HS-27A (cell line): Measurements from ENCODE around the gene NDUFS6.
"Not testable (repeated sequence)": the region's sequence is repeated elsewhere in the genome, so short reads cannot be mapped to it uniquely, and the experiment has no call there.

Experiments
- DNase-seq: peaks from one replicate; pipeline ENCODE4 v3.0.0-alpha.2; 2012; ENCODE audit warnings: low read depth, missing footprints

NDUFS6 gene

DNA sequence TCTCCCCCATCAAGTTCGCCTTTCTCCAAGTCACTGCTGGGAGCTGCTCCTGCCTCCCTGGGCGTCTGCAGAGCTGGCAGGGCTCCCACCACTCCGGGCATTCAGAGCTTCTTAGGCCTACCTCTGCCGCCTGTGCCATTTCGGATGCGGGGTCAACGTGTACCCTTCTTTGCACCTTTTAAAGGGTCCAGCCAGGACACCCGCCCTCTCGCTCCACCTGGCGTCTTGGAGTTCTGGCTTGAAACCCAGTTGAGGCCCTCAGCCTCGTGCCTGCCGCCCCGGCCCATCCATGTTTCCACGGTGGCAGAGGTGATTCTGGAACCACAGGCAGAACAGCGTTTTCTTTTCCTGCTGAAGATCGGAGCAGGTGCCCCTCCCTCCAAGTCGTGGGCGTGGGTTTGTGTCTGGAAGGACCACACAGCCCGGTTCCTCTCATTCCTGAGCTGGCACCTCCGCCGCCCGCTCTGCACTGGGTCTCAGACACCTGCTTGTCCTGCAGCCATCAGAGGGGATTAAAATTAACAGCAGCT lies 32.9 kb downstream of the NDUFS6 start:
- no peak for DNase-seq

DNA sequence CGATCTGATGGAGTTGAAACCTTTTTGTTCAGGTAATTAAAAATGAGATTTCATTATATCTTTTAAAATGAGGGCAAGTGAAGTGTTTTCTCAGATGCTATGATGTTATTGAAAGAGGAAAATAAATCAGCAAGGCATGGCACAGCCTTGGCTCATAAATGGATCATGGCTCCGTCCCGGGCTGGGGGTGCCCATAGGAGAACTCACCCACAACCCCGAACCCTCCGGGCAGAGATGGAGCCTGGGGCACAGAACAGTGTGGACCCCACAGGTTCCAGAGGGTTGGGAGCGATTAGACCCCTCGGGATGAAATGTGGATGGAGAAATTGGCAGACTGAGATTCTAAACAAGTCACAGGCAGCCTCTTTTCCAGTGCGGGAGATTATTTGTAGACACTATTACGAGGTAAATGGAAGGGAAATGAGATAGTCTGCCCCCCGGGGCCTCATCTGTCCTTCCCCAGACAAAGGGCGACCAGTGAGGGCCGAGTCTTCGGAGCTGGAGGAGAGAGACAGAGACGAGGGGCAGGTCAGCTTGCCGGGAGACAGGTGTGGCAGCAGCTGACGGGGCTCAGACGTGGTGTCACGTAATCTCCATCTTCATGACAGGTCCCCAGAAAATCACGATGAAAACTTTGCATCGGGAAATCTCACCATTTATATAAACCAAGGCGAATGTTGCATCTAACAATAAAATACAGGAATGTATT lies 33.7 kb downstream of the NDUFS6 start:
- DNase-seq, result no peak

DNA sequence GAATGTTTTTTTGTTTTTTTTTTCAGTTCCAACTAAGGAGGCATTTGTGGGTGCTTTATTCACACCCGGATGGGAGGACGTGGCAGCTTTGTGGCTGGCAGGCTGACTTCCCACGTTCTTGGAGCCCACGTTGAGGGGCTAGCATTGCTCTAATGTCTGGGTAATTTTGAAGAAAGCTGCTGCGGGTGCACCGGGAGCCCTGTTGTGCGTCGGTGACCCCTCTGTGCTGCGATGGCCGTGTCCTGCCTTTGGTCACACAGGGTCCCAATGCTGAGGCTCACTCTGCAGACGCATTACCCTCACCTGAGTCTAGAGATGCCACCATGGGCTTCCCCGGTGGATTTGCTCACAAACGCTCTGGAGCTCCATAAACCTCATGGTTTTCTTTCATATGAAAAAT lies 34.2 kb downstream of the NDUFS6 start:
- DNase-seq, result no peak

DNA sequence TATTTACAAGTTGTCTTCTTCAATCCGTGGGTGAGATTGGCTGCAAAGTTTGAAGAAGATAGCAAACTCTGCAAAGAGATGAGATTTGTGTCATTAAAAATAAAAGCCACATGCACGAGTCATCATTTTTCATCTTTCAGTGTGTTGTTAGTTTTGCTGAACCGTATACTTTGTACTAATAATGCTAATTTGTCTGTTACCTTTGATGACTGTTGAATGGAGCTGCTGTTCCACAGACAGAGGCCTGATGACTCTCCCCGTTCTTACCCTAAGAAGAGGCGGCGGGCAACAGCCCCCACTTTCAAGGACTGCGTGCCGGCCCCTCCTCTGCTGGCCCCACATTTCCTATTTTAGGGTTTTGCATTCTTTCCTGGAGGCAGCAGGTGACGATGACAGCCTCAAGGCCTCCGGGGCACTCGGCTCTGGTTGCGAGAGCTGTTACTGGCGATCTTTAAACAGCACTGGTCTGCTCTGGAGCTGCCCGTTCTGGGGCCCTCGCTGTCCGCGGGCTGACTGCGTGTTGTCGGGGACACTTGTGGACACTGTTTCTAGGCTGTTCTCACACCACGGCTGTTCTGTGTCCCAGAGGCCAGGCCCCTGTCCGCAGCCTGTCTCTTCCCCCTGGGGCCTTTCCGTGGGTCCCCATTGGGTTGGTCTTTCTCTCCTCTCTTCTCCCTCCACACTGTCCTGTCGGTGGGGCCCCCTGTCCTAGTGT lies 35.1 kb downstream of the NDUFS6 start:
- no peak for DNase-seq

DNA sequence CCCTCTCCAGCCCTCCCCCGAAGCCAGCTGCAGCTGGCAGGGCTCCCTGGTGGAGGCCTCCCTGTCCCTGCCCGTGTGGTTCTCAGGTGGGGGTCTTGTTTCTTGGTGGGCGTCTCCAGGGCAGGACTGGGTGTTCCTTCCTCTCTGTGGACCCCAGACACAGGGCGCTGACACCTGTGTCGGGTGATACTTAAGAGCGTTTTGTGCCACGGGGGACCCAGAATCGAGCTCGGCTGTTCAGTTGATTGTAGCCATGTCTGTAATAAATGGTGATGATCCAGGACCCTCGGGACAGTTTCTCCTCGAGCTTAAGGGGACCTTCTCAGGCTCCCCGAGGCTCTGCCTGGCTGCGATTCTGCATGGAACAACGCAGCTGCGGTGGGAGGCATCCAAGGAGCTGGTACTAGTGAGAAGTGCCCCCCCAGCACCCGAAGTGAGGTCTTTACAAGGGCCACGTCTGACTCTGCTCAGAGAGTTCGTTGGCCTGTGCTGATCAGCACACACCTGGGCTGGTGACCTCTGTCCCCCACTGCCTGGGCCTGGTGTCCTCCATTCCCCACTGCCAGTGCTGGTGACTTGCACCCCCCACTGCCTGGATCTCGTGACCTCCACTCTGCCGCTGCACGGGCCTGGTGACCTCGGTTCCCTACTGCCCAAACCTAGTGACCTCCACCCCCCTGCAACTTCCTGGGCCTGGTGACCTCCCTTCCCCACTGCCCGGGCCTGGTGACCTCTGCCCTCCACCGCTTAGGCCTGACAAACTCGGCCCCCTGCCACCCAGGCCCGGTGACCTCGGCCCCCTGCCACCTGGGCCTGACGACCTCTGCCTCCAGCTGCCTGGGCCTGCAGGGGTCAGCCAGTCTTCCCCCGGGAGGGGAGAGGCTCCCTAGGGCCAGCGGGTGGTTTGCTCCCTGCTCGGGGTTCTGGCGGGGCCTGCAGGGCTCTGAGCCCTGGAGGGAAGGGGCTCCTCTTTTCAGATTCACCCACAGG lies 36.0 kb downstream of the NDUFS6 start:
- no peak for DNase-seq

DNA sequence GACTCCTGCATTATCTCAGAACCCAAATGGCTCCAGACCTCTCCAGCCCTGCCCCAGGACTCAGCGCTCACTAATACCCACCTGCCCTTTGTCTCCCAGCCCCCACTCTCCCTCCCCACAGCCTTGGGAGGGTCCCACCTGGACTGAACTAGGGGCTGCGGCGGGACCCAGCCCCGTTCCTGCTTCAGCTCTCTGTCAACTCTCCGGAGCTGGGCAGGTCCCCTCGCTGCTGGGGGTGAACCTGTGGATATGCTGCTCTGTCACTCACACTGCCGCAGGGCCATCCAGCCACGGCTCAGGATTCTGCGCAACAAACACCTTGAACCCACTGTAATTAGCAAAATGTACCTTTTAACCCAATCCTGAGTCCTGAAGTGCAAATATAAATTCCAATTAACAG lies 36.8 kb downstream of the NDUFS6 start:
- DNase-seq, result no peak

DNA sequence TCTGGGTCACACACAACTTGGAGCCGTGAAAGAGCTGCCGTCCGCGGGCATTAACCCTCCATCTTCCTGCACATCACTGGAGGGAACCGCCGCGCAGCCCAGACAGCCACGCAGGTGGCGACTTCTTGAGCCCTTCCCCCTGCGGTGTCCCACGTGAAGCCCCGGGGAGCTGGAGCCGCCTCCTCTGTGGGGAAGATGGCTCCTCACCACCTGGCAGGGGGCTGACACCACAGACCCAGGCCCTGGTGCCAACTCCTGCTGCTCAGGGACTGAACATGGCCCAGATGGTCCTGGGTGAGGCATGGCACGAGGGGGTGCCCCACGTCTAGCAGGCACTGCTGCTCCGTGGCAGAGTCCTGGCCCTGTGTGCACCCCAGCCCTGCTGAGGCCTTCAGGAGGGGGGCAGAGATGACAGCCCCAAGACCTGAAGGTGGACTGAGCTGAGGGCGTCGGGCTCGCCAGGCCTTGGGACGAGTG lies 38.9 kb downstream of the NDUFS6 start:
- DNase-seq, result no peak

DNA sequence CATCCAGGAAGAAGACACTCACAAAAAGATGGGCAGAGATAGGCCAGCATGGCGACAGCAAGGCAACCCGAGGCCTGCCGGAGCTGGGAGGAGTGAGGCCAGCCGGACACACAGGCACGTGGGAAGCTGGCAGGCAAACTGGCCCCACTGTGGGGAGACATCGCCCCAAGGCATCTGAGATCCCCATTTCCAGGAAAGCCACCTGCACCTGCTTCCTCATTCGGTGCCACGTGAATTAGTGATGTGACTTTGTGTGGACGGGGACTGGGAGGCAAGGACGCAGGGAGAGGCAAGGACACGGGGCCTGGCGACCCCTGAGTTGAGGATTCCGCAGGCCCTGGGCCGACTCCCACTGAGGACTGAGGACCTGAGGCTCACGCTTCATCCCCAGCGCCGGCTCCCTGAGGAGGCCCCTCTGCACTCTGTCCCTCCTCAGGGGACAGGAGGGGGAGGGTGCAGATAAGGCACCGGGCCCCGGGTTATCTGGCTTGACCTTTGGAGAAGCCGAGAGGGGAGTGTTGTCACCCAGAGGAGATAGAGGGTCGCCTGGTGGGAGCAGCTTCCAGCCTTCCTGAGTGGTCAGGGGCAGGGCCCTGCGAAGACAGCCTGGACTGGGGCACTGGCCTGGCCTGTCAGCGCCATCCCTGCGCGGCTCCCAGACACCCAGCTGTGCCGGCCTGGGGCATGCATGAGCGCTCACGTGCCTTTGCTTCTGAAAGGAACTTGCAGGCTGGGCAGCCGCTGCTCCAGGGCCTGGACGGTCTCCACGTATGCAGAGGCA lies 39.7 kb downstream of the NDUFS6 start:
- DNase-seq, result no peak

DNA sequence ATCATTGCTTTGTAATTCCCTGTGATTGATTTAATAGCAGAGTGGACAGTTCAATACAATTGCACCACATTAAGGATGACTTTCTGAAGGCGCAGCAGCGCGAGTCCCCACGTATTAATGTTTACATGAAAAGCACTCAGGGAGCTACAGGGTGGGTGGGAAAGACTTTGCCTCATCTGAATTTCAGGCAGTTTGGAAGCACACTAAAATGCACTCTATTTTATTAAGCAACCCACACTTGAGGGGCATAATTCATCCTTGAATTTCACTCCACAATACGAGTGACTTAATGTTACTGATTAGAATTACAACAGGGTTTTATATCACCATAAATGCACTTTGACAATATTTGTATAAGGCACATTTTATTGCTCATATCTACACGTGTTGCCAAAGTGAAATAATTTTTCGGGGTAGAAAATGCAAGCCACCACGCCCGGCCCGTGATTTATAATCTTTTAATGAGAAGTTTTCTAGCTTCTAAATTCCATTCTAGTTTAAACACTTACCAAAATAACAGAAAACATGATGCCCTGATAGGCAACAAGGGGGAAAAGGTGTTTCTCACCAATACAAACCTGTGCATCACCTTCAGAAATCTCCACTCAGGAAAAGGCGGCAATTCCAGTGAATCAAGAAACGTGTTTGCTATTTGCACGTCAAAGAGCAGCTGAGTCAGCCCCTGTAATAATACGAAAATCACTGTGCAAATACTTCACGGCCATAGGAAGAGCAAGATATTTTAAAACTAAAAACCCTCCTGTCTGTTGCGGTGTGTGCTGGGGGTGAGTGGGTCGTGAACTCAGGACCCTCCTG lies 41.0 kb downstream of the NDUFS6 start:
- no peak for DNase-seq

DNA sequence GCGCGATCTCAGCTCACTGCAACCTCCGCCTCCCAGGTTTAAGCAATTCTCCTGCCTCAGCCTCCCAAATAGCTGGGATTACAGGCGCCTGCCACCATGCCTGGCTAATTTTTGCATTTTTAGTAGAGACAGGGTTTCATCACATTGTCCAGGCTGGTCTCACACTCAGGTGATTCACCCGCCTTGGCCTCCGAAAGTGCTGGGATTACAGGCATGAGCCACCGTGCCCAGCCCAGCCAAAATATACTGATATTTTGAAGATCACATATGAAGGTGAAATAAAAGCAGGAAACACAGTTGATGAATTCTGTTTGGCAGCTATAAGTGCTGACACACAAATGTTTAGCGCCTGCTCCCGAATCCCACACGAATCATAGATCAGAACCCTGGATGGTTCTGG lies 42.6 kb downstream of the NDUFS6 start:
- DNase-seq, result not testable (repeated sequence)

DNA sequence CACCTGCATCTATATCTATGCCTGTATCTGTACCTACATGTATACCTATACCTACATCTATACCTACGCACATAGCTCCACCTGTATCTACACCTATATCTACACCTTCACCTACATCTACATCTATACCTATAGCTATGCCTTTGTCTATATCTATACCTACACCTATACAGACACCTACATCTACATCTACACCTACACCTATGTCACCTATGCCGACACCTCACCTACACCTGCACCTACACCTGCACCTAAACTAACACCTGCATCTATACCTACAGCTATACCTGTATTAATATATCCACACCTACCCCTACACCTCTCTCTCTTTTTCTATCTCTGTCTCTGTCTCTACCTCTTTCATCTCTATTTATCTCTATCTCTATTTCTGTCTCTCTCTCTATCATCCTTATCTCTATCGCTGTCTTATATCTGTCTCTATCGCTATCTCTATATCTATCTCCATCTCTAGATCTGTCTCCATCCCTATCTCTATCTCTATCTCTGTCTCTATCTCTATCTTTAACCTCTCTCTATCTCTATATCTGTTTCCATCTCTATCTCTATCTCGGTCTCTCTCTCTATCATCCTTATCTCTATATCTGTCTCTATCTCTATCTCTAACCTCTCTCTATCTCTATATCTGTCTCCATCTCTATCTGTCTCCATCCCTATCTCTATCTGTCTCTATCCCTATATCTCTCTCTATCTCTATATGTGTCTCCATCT lies 43.7 kb downstream of the NDUFS6 start:
- no peak for DNase-seq

DNA sequence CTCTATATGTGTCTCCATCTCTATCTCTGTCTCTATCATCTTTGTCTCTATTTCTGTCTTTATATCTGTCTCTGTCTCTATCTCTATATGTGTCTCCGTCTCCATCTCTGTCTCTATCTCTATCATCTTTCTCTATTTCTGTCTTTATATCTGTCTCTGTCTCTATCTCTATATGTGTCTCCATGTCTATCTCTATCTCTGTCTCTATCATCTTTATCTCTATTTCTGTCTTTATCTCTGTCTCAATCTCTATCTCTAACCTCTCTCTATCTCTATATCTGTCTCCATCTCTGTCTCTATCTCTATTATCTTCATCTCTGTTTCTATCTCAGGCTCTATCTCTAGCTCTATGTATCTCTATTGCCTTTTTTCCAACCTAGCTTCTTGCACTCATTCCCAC lies 44.5 kb downstream of the NDUFS6 start:
- no peak for DNase-seq

DNA sequence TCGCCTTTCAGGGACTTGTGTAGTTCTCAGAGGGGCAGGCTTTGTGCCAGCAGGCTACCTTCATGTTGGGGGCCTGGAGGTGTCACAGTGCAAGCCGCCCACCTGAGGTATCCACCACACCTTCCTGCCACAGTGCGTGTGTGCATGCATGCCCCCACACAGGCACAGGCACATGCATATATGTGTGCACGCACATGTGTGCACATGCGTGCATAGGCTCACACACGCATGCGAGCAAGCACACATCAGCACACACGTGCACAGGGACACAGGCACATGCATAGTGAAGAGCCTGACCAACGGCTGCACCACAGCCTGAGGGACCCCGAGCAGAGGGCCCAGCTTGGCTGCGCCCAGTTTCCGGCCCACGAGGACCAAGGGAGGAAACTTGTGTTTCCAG lies 45.4 kb downstream of the NDUFS6 start:
- DNase-seq, result no peak

DNA sequence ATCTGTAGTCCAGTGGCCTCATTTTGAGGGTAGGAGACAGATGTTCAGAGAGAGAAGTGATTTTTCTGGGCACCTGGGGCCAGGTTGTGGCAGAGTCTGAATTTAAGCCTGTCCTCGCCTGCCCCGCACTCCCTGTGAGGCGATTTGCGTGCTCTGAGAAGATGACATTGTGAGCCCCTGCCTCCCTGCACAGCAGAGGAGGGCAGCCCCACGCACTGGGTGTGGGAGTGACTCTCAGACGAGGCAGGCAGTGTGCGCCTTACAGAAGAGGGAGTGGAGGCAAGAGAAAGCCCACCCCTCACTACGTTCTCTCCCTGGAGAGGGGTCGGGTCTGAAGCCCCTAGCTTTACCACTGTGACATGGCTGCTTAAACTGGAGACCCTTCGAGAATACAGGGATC lies 45.8 kb downstream of the NDUFS6 start:
- DNase-seq, result no peak

DNA sequence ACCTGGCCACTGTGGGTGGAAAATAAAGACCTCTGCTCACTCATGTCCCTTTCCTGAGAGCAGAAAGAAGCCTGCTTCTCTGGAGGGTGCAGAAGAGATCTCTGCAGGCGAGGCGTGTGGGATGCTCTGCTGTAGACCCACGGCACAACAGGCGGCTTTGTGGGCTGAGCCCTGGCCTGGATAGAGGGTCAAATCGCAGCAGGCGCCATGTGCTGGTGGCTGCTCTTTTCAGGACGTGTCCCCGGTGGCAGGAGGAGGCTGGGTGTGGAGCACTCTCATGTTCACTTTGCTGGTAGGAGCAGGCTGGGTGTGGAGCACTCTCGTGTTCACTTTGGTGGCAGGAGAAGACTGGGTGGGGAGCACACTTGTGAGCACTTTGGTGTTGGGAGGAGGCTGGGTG lies 46.4 kb downstream of the NDUFS6 start:
- no peak for DNase-seq

DNA sequence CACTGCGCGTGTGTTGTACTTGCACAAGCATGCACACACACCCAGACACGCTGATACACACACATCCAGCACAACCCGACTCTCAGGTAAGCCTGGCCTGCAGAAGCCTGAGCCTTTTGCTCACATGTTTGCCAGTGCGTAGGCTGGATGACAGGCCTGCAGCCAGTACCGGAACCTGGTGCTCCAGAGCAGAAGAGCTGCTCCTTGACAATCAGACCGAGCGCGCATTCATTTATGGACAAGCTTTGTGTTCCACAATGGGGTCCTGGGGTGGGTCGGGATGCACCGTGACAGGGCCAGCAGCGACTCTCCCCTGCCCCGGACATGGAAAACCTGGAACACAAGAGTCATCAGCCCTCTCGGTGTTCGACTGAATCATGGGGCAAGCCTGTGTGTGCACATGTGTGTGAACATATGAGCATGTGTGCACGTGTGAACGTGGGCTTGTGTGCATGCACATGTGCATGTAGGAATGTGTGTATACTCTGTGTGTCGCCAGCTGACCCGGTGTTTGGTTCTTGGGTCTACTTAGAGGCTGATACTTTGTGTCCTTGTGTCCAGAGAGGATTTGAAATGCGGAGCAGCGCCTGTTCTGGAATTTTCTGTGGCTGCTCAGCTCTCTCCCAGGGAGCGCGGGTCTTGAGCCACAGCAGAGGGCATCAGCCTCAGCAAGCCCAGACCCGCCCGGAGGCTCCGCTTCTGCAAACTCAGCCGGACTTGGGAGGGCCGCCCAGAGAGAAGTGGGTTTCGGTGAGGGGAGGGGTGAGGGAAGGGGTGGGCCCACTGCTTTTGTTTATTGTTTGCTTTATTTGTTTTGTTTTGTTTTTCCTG lies 49.3 kb downstream of the NDUFS6 start:
- DNase-seq, result no peak

DNA sequence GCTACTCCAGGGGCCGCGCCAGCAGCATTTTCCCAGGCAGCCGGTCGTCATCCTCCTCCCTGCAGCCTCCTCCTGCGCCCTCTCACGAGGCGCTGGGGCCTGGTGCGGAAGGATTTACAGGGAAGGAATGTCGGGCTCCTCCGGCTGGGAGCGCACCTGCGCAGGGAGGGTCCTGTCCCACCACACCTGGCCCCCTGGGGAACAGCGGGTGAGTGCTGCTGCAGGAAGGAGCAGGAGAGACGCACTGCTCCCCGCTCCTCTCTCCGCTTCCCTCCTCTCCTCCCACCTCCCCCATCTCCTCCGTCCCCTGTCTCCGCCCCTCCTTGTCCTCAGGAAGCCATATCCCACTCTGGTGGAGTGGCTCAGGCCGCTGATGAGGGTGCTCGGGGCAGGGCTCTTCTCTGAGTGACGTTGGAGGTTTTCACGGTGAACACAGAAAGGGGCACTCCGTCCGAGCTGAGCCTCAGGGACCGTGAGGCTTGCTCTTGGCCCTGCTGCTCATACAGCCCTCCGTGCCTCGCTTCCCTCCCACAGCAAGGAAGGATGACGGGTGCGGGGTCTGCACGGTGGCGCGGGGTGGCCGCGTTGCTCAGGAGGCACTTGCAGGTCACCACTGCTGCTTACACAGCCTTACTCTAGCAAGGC lies 50.2 kb downstream of the NDUFS6 start:
- DNase-seq, result no peak

DNA sequence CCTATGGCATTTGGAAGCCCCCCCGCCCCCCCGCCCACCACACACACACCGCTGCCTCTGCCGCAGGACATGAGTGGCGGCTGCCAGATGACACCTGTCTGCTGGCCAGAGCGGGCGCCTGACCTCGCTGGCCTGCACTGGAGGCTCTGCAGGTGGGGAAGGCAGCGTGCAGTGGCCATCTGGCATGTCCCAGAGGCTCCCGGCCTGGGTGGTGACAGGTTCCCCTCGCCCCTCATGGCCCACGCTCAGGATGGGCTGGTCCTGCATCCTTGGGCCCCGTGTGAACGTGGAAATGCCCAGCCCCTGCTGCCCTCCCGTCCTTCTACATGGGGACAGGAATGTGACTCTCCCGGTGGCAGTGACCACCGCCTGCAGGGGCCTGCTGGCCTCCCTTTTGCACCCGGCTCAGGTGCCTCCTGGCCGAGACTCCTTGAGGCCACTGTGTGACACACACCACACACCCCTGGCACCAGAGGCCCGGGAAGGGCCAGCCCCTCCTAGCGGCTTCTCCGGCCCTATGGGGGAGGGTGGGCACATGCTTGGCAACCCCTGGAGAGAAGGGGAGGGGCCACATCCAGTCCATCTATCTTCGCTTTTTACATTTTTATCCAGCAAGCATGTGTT lies 51.2 kb downstream of the NDUFS6 start:
- DNase-seq, result no peak
